Measurements from ENCODE around the gene CCZ1.
"Not testable (repeated sequence)": the region's sequence is repeated elsewhere in the genome, so short reads cannot be mapped to it uniquely, and the experiment has no call there.

CCZ1 gene

GRCh38 chr7:5908835-5909234, 10.3 kb downstream of the CCZ1 start:
- DNase-seq (ENCODE audit: low read depth in 2 of 2) = not testable (repeated sequence)

- DNase-seq (ENCODE audit: low read depth in 2 of 2) = not testable (repeated sequence)
These were observed 18.0 kb downstream of the CCZ1 start for GRCh38 chr7:5916529-5916928.

- not testable (repeated sequence) for DNase-seq (ENCODE audit: low read depth in 2 of 2)
These were observed 25.6 kb downstream of the CCZ1 start for GRCh38 chr7:5924180-5924579.

GRCh38 chr7:5924630-5925029, 26.1 kb downstream of the CCZ1 start:
- DNase-seq (ENCODE audit: low read depth in 2 of 2) = not testable (repeated sequence)

GRCh38 chr7:5926263-5926870, 27.8 kb downstream of the CCZ1 start:
- DNase-seq (ENCODE audit: low read depth in 2 of 2) = not testable (repeated sequence)

- DNase-seq (ENCODE audit: low read depth in 2 of 2) = not testable (repeated sequence)
These were observed 31.8 kb downstream of the CCZ1 start for GRCh38 chr7:5930290-5930689.

- not testable (repeated sequence) for DNase-seq (ENCODE audit: low read depth in 2 of 2)
These were observed 32.7 kb downstream of the CCZ1 start for GRCh38 chr7:5931250-5931649.

GRCh38 chr7:5931905-5932644, 33.5 kb downstream of the CCZ1 start:
- DNase-seq (ENCODE audit: low read depth in 2 of 2) = not testable (repeated sequence)

GRCh38 chr7:5934945-5935450, 36.5 kb downstream of the CCZ1 start:
- not testable (repeated sequence) for DNase-seq (ENCODE audit: low read depth in 2 of 2)

- not testable (repeated sequence) for DNase-seq (ENCODE audit: low read depth in 2 of 2)
These were observed 64.7 kb downstream of the CCZ1 start for GRCh38 chr7:5963205-5963604.

GRCh38 chr7:5963810-5964209, 65.3 kb downstream of the CCZ1 start:
- not testable (repeated sequence) for DNase-seq (ENCODE audit: low read depth in 2 of 2)

- DNase-seq (ENCODE audit: low read depth in 2 of 2) = not testable (repeated sequence)
These were observed 71.9 kb downstream of the CCZ1 start, which contains the start of gene RSPH10B for GRCh38 chr7:5970347-5970911. Gene RSPH10B, minus strand, starts transcription at chr7:5970689. Its CDS starts 3,573 bp downstream, at chr7:5967116.

GRCh38 chr7:5973580-5973979, 75.0 kb downstream of the CCZ1 start:
- DNase-seq (ENCODE audit: low read depth in 2 of 2) = not testable (repeated sequence)

Data from stimulated activated CD8-positive, alpha-beta memory T cell treated with anti-CD3 and anti-CD28 coated beads, Interleukin-2, amount 100 ng/mL, for 48 hours (primary cell).